Activated CD4-positive, alpha-beta memory T cell treated with anti-CD3 and anti-CD28 coated beads, Interleukin-2, amount 10 ng/mL, durations not matched to agents 7 days and 5 days (primary cell): Measurements from ENCODE around the gene SNRNP40. TPM values are rescaled to one million over a fixed set of nuclear protein-coding genes. Genes with fewer than 3 reads are reported as not detected.

ENCODE experiments used
- CTCF ChIA-PET: fragments of 350-600 bp; sonication (Branson Sonifier 250); formaldehyde crosslinking; loops from one replicate; lab custom pipeline; 2021; ENCODE audit warnings: antibody characterized with exemption, inconsistent platforms; lab: Charles Lee
- POLR2A ChIA-PET: fragments of 350-600 bp; sonication (Branson Sonifier 250); formaldehyde crosslinking; loops from one replicate; lab custom pipeline; 2021; ENCODE audit warnings: antibody characterized with exemption; lab: Charles Lee
- DNase-seq: peaks from one replicate; pipeline ENCODE4 v3.0.0-alpha.2; 2020
- H3K27ac Mint-ChIP-seq: one replicate; pipeline ENCODE4 v1.8.0; 2021; ENCODE audit warnings: mild to moderate bottlenecking, mixed read lengths
- H3K27me3 Mint-ChIP-seq: one replicate; pipeline ENCODE4 v1.8.0; 2021; ENCODE audit warnings: mixed read lengths
- H3K36me3 Mint-ChIP-seq: one replicate; pipeline ENCODE4 v1.8.0; 2021; ENCODE audit warnings: low read depth, mixed read lengths
- H3K4me1 Mint-ChIP-seq: one replicate; pipeline ENCODE4 v1.8.0; 2021; ENCODE audit warnings: mixed read lengths
- H3K4me3 Mint-ChIP-seq: one replicate; pipeline ENCODE4 v1.8.0; 2021; ENCODE audit warnings: mild to moderate bottlenecking, mixed read lengths
- H3K9me3 Mint-ChIP-seq: one replicate; pipeline ENCODE4 v1.8.0; 2021; ENCODE audit warnings: mixed read lengths
- total RNA-seq, 2 experiments: library from RNA; stranded (reverse); gene quantifications; one replicate each; pipeline ENCODE4 v1.2.3, GENCODE V29; 2021

Gene SNRNP40
- total RNA-seq, 2 experiments from 2014 or later = 75.7 to 78.0 TPM

GRCh38 chr1:31218705-31219104 is 77.9 kb downstream of the SNRNP40 start:
- Mint-ChIP-seq H3K36me3 (no peaks in the 10 kb centered on the region), H3K9me3 (no peaks in the 10 kb centered on the region), H3K4me3 (no peak overlapping the region), H3K4me1 (no peaks in the 10 kb centered on the region), H3K27ac (no peak overlapping the region), H3K27me3 (peaks cover 3% of the 10 kb centered on the region)
- ChIA-PET CTCF (no interaction called here), POLR2A (no interaction called here)
- no peak for DNase-seq

- CTCF ChIA-PET = no interaction called here
- no peak overlapping the region for H3K4me3 Mint-ChIP-seq
- no peaks in the 10 kb centered on the region for H3K4me1 Mint-ChIP-seq
- no peak for DNase-seq
- H3K27ac Mint-ChIP-seq = no peak overlapping the region
- peaks cover 1% of the 10 kb centered on the region for H3K9me3 Mint-ChIP-seq
- peaks cover 4% of the 10 kb centered on the region for H3K27me3 Mint-ChIP-seq
- no peaks in the 10 kb centered on the region for H3K36me3 Mint-ChIP-seq
- POLR2A ChIA-PET = no interaction called here
Measured at GRCh38 chr1:31216016-31216415, 80.6 kb downstream of the SNRNP40 start.

DNA sequence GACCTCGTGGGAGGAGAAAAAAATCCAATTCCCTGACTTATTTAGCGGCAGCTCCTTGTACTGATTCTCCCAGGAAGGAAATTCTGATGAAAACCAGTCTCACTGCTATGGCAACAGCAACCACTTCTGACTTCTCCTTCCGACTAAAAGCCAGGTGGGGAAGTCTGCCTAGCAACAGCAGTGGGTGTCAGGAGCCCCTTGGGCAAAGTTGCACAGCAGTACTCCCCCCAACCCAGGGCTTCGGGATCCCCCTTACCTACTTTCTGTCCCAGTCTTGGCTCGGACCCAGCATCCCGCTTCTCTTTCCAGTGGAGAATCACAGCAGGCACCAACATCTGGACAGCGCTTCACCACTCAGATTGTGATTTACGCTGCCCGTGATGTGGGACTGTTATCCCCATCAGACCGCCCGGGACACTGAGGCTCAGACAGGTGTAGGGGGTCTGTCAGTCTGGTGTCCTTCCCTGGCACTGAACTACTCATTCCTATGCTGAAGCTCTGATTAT is 81.5 kb downstream of the SNRNP40 start:
- H3K9me3 Mint-ChIP-seq = peaks cover 6% of the 10 kb centered on the region
- no peaks in the 10 kb centered on the region for H3K36me3 Mint-ChIP-seq
- DNase-seq = no peak
- H3K27ac Mint-ChIP-seq = no peak overlapping the region
- CTCF ChIA-PET = interaction anchor here (0.6 kb wide), 1 partner anchor 53 kb away, joined by 3 read pairs; no protein-coding TSS in a partner anchor
- no peaks in the 10 kb centered on the region for H3K4me1 Mint-ChIP-seq
- H3K27me3 Mint-ChIP-seq = peaks cover 6% of the 10 kb centered on the region
- POLR2A ChIA-PET = no interaction called here
- no peak overlapping the region for H3K4me3 Mint-ChIP-seq

GRCh38 chr1:31214316-31215064 is 82.1 kb downstream of the SNRNP40 start:
- H3K36me3 Mint-ChIP-seq = no peaks in the 10 kb centered on the region
- POLR2A ChIA-PET = no interaction called here
- no peak for DNase-seq
- no peaks in the 10 kb centered on the region for H3K4me1 Mint-ChIP-seq
- H3K4me3 Mint-ChIP-seq = no peak overlapping the region
- peaks cover 6% of the 10 kb centered on the region for H3K9me3 Mint-ChIP-seq
- H3K27ac Mint-ChIP-seq = no peak overlapping the region
- CTCF ChIA-PET = interaction anchor here (0.6 kb wide), 1 partner anchor 53 kb away, joined by 3 read pairs; no protein-coding TSS in a partner anchor
- H3K27me3 Mint-ChIP-seq = peaks cover 6% of the 10 kb centered on the region

Other genes starting within 250 kb of the SNRNP40 start
- 10 to 100 TPM; 86.8 to 87.4 TPM for gene PUM1, start 231.1 kb downstream of the SNRNP40 start, total RNA-seq
- gene NKAIN1, start 56.9 kb downstream of the SNRNP40 start, total RNA-seq = not detected
- gene ZCCHC17, start 244 bp upstream of the SNRNP40 start, total RNA-seq = 10 to 100 TPM; 20.9 to 21.0 TPM
- gene FABP3, start 76.3 kb upstream of the SNRNP40 start, total RNA-seq = not detected
- gene SERINC2, start 116.4 kb upstream of the SNRNP40 start, total RNA-seq = under 1 TPM; 0.10 to 0.13 TPM